Type B pancreatic cell (in vitro differentiated cells): ENCODE data around the gene AMTN. TPM values are rescaled to one million over a fixed set of nuclear protein-coding genes. Genes with fewer than 3 reads are reported as not detected.

ENCODE experiments used
- DNase-seq: peaks from one replicate; pipeline ENCODE4 v3.0.0; 2021; ENCODE audit warnings: mixed read lengths; ENCODE audit not compliant: unreplicated experiment; ENCODE audit errors: extremely low spot score
- H3K27ac Mint-ChIP-seq: 2 replicates; pipeline ENCODE4 v1.8.0; 2021; ENCODE audit warnings: mild to moderate bottlenecking, mixed read lengths
- H3K27me3 Mint-ChIP-seq: 2 replicates; pipeline ENCODE4 v1.8.0; 2021; ENCODE audit warnings: mixed read lengths
- H3K36me3 Mint-ChIP-seq: 2 replicates; pipeline ENCODE4 v1.8.0; 2021; ENCODE audit warnings: mixed read lengths
- H3K4me1 Mint-ChIP-seq: one replicate; pipeline ENCODE4 v1.8.0; 2021; ENCODE audit warnings: mixed read lengths; ENCODE audit not compliant: unreplicated experiment
- H3K4me3 Mint-ChIP-seq: 2 replicates; pipeline ENCODE4 v1.8.0; 2021; ENCODE audit warnings: mild to moderate bottlenecking, mixed read lengths
- H3K9me3 Mint-ChIP-seq: 2 replicates; pipeline ENCODE4 v1.8.0; 2021; ENCODE audit warnings: mixed read lengths
- total RNA-seq: library from RNA; stranded (reverse); gene quantifications from 2 replicates; pipeline ENCODE4 v1.2.1, GENCODE V29; 2021; ENCODE audit warnings: low replicate concordance
- TF ChIP-seq, protein P1 (sequence below): fragments of 200-600 bp; sonication (generic); conservative IDR thresholded peaks from 2 replicates; pipeline ENCODE4 v1.5.0; 2021; ENCODE audit warnings: antibody characterized with exemption, mild to moderate bottlenecking

Gene AMTN
- total RNA-seq, 1 donor from 2014 or later, result not detected

DNA sequence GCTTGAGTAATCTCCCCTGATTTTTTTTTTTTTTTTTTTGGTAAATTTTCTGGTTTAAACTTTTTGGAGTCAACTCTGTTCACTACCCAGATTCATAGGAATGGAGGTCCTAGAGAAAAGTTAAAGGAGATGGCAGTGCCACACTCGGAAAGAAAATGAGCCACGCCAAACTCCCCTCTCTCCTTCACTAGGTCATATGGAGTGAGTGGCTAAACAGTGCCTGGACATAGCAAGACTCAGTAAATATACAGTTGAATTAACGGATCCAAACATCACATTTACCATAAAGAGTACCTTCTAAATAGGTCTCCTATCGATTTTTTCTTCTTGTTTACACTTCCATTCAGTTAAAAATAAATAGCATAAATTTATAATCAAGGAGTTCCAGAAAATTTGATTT lies 13.6 kb upstream of the AMTN start:
- H3K4me3 Mint-ChIP-seq, result no peak overlapping the region

DNA sequence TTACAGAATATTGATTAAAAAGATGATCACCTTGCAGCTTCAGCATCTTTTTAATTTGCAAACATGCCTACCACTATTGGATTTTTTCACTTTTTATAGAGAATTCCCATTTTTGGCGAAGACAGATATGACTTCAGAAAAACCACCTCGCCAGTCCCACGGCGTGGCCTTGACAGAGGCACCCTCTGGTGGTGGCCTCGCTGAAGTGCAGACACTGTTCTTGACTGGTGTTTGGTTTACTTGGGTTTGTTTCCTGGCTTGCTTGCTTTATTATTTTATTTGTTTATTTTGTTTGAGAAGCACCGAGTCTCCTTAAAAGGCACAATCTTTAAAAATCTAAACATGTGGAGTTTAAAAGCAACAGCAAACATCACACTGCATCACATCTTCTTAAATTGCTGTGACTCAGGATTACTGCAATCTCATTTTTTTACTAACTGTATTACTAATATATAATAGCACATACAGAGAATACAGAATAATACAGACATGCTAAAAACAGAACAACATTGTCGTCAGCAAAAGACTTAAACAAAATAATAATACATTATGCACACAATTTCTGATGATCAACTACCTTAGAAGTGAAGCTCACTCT lies 13.1 kb upstream of the AMTN start:
- no peak overlapping the region for H3K27ac Mint-ChIP-seq
- no peaks in the 10 kb centered on the region for H3K9me3 Mint-ChIP-seq
- DNase-seq, result no peak
- H3K27me3 Mint-ChIP-seq, result no peaks in the 10 kb centered on the region
- H3K4me1 Mint-ChIP-seq, result no peaks in the 10 kb centered on the region
- H3K4me3 Mint-ChIP-seq, result no peak overlapping the region
- TF ChIP-seq, protein P1, sequence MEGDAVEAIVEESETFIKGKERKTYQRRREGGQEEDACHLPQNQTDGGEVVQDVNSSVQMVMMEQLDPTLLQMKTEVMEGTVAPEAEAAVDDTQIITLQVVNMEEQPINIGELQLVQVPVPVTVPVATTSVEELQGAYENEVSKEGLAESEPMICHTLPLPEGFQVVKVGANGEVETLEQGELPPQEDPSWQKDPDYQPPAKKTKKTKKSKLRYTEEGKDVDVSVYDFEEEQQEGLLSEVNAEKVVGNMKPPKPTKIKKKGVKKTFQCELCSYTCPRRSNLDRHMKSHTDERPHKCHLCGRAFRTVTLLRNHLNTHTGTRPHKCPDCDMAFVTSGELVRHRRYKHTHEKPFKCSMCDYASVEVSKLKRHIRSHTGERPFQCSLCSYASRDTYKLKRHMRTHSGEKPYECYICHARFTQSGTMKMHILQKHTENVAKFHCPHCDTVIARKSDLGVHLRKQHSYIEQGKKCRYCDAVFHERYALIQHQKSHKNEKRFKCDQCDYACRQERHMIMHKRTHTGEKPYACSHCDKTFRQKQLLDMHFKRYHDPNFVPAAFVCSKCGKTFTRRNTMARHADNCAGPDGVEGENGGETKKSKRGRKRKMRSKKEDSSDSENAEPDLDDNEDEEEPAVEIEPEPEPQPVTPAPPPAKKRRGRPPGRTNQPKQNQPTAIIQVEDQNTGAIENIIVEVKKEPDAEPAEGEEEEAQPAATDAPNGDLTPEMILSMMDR, result peak; percentile 97
- H3K36me3 Mint-ChIP-seq, result no peaks in the 10 kb centered on the region

More for the DNA sequence above, 13.6 kb upstream of the AMTN start:
- no peak overlapping the region for H3K27ac Mint-ChIP-seq
- no peaks in the 10 kb centered on the region for H3K9me3 Mint-ChIP-seq
- TF ChIP-seq, protein P1, result no peak
- no peak for DNase-seq
- no peaks in the 10 kb centered on the region for H3K4me1 Mint-ChIP-seq
- no peaks in the 10 kb centered on the region for H3K27me3 Mint-ChIP-seq
- no peaks in the 10 kb centered on the region for H3K36me3 Mint-ChIP-seq

DNA sequence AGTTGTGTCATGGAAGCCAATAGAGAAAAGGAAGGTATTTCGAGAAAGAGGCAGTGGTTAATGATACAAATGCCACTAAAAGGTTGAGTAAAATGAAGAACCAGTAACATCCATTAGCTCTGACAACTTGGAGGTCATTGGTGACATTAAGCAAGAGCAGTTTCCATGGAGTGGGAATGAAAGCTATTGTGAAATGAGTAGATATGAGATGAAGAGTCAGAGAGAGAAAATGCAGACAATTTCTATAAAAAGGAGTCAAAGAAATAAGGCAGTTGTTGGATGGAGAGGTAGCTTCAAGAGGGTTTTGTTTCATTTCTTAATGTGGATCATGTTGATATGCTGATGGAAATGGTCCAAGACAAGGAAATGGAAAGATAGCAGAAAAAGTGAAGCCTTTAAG lies 9.6 kb upstream of the AMTN start:
- Mint-ChIP-seq H3K36me3 (no peaks in the 10 kb centered on the region), H3K4me3 (no peak overlapping the region), H3K9me3 (no peaks in the 10 kb centered on the region), H3K27me3 (no peaks in the 10 kb centered on the region), H3K4me1 (no peaks in the 10 kb centered on the region), H3K27ac (no peak overlapping the region)
- DNase-seq, result no peak
- TF ChIP-seq, protein P1, result no peak

DNA sequence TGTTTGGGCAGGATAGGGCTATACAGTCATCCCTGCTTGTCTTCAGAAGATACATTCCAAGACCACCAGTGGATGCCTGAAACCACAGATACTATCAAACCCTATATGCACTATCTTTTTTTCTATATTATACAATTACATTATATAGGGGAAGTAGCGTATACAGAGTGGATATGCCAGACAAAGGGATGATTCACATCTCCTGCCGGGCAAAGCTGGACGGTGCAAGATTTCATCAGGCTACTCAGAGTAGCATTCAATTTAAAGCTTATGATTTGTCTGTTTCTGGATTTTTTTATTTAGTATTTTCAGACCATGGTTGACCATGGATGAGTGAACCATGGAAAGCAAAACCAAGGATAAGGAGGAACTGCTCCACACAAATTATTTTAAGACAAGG lies 7.0 kb upstream of the AMTN start:
- Mint-ChIP-seq H3K4me3 (no peak overlapping the region), H3K36me3 (no peaks in the 10 kb centered on the region)

DNA sequence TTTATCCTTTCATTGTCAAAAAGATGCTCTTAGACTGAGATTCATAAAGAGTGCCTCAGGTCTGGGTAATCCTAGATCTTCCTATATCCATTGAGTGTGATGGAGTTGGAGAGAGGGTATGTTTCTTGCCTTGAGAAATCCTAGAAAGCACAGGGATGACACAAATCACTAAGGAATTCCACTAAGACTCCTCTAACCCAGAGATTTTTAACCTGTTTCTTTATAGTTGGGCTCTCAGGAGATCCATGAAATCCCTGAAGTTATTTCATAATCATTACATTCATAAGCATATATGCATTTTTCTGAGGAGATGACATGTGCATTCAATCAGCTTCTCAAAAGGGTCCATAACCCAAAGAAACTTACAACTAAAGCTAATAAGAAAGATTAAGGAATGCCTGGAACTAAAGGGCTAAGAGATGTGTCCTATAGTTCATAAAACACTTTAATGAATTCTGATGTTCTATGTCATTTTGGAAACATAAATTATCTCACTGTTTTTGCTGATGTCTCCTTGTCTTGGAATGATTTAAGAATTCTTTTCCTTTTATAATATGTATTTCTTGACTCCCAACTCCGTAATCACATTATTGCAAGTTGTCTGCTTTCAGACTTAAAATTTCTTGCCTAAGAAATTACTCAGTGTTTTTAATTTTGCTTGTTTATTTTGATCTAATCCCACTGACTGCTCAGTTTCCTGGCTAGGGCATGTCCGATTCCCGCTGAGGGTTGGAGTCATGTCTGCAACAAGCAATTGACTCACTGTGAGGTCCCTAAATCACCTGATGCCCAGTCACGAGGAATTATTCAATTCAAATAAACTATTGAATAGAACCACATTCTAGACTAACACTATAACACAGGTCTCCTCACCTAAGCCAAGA lies 2.8 kb upstream of the AMTN start:
- H3K27ac Mint-ChIP-seq, result no peak overlapping the region
- no peaks in the 10 kb centered on the region for H3K27me3 Mint-ChIP-seq
- H3K4me1 Mint-ChIP-seq, result no peaks in the 10 kb centered on the region
- no peak for DNase-seq
- no peak overlapping the region for H3K4me3 Mint-ChIP-seq
- H3K9me3 Mint-ChIP-seq, result no peaks in the 10 kb centered on the region
- no peaks in the 10 kb centered on the region for H3K36me3 Mint-ChIP-seq
- TF ChIP-seq, protein P1, result no peak

More for the DNA sequence above, 7.0 kb upstream of the AMTN start:
- no peak overlapping the region for H3K27ac Mint-ChIP-seq
- TF ChIP-seq, protein P1, result no peak
- H3K9me3 Mint-ChIP-seq, result no peaks in the 10 kb centered on the region
- H3K4me1 Mint-ChIP-seq, result no peaks in the 10 kb centered on the region
- H3K27me3 Mint-ChIP-seq, result no peaks in the 10 kb centered on the region
- DNase-seq, result no peak
